ENCODE data around the gene UNC13D. TPM values are rescaled to one million over a fixed set of nuclear protein-coding genes. Genes with fewer than 3 reads are reported as not detected.

Gene UNC13D
- total and polyA plus RNA-seq, 9 of the 15 experiments (the other 6 are each of a cell fraction or from before 2014, with no cell fraction given): 0.86 to 244 (median 69.2) TPM

GRCh38 chr17:75845058-75845711, 981 bp upstream of the UNC13D start (continued):
- TF ChIP-seq PCBP2 (IDR thresholded peaks at IDR 0.05; ENCODE audit: low read depth, low read length, poor library complexity, severe bottlenecking): no peak
- 0 out of 2 replicates have a peak, but pooled peaks have one; percentile 3 for TF ChIP-seq SMAD3 (CRISPR knock-in tag; conservative IDR thresholded peaks at IDR 0.05)
- TF ChIP-seq TGIF2 (CRISPR knock-in tag; IDR thresholded peaks at IDR 0.05): no peak
- TF ChIP-seq MAFF (IDR thresholded peaks at IDR 0.05; ENCODE audit: low read length): no peak
- TF ChIP-seq FOSL1 (tag; conservative IDR thresholded peaks at IDR 0.05): peak; percentile 41; the same call in 1 of the 2 replicates
- TF ChIP-seq BRD9 (IDR thresholded peaks at IDR 0.05; ENCODE audit: low read depth, partially characterized antibody): no peak
- no peak for TF ChIP-seq POU5F1 (IDR thresholded peaks at IDR 0.05; ENCODE audit: borderline replicate concordance, low read depth, low read length, partially characterized antibody)
- TF ChIP-seq CREB3 (tag; conservative IDR thresholded peaks at IDR 0.05; ENCODE audit: low read depth): no peak
- no peak for TF ChIP-seq ZNF274 (IDR thresholded peaks at IDR 0.05; ENCODE audit: borderline replicate concordance, low read depth, low read length)
- no peak for TF ChIP-seq PRPF4 (IDR thresholded peaks at IDR 0.05; ENCODE audit: insufficient read depth, low read depth, low read length, poor library complexity, severe bottlenecking)
- no peak for TF ChIP-seq ZNF75A (CRISPR knock-in tag; IDR thresholded peaks at IDR 0.05)
- TF ChIP-seq PATZ1 (CRISPR knock-in tag; IDR thresholded peaks at IDR 0.05; ENCODE audit: borderline replicate concordance): no peak
- TF ChIP-seq SAP30 (IDR thresholded peaks at IDR 0.05; ENCODE audit: borderline replicate concordance, insufficient read depth, low read depth, low read length, poor library complexity, severe bottlenecking): no peak
- TF ChIP-seq U2AF2 (optimal IDR thresholded peaks at IDR 0.05; ENCODE audit: low read depth, low read length): no peak
- TF ChIP-seq PTRF (tag; IDR thresholded peaks at IDR 0.05): no peak
- TF ChIP-seq CSDE1 (IDR thresholded peaks at IDR 0.05): no peak
- no peak for TF ChIP-seq BRF1 (IDR thresholded peaks at IDR 0.05; ENCODE audit: borderline replicate concordance, extremely low read depth, insufficient read length)
- no peak for TF ChIP-seq ZNF644 (tag; IDR thresholded peaks at IDR 0.05; ENCODE audit: low read depth)
- peak; percentile 79 for TF ChIP-seq TBP (optimal IDR thresholded peaks at IDR 0.05; ENCODE audit: low read depth, low read length)
- no peak for TF ChIP-seq ZNF133 (CRISPR knock-in tag; IDR thresholded peaks at IDR 0.05)
- TF ChIP-seq ZC3H4 (CRISPR knock-in tag; IDR thresholded peaks at IDR 0.05; ENCODE audit: borderline replicate concordance): no peak
- TF ChIP-seq MITF (IDR thresholded peaks at IDR 0.05): 0 out of 2 replicates have a peak, but pooled peaks have one; percentile 41
- TF ChIP-seq KDM4B (IDR thresholded peaks at IDR 0.05; ENCODE audit: borderline replicate concordance in 2 of 2, low read depth in 1 of 2): no peak
- no peak for TF ChIP-seq ZNF586 (CRISPR knock-in tag; conservative IDR thresholded peaks at IDR 0.05)
